Fibroblast of peridontal ligament (primary cell): ENCODE data around the gene IDH2.

Experiments used
- DNase-seq: peaks from one replicate; pipeline ENCODE4 v3.0.0-alpha.2; 2010; ENCODE audit errors: extremely low read depth

The IDH2 gene

GRCh38 chr15:90043530-90044010 lies 58.7 kb downstream of the IDH2 start:
- no peak for DNase-seq

GRCh38 chr15:90042766-90043529 lies 59.3 kb downstream of the IDH2 start:
- DNase-seq = no peak

- no peak for DNase-seq
These were observed 59.9 kb downstream of the IDH2 start for GRCh38 chr15:90042356-90042755.

- no peak for DNase-seq
These were observed 61.6 kb downstream of the IDH2 start for GRCh38 chr15:90040618-90041017.

- no peak for DNase-seq
These were observed 62.3 kb downstream of the IDH2 start for GRCh38 chr15:90039996-90040395.

- DNase-seq = no peak
These were observed 63.6 kb downstream of the IDH2 start for GRCh38 chr15:90038632-90039095.

- no peak for DNase-seq
These were observed 64.2 kb downstream of the IDH2 start for GRCh38 chr15:90037961-90038631.

- DNase-seq = peak; percentile 56
These were observed 64.8 kb downstream of the IDH2 start for GRCh38 chr15:90037511-90037860.

GRCh38 chr15:90036806-90037510 lies 65.3 kb downstream of the IDH2 start:
- no peak for DNase-seq

GRCh38 chr15:90036343-90036742 lies 65.9 kb downstream of the IDH2 start:
- no peak for DNase-seq

GRCh38 chr15:90035840-90036230 lies 66.4 kb downstream of the IDH2 start:
- no peak for DNase-seq

- DNase-seq = no peak
These were observed 67.0 kb downstream of the IDH2 start for GRCh38 chr15:90035095-90035839.

- DNase-seq = no peak
These were observed 68.8 kb downstream of the IDH2 start for GRCh38 chr15:90033448-90033847.
